Nephron (organoid): Measurements from ENCODE around the gene OVCH2.
"Not testable (repeated sequence)": the region's sequence is repeated elsewhere in the genome, so short reads cannot be mapped to it uniquely, and the experiment has no call there.

Experiments
- H3K27ac Mint-ChIP-seq, 3 experiments: 2 replicates each; pipeline ENCODE4 v1.8.0; 2020; ENCODE audit warnings: mixed read lengths in 3 of 3, mild to moderate bottlenecking in 2 of 3, moderate library complexity in 1 of 3
- H3K27me3 Mint-ChIP-seq: 2 replicates; pipeline ENCODE4 v1.8.0; 2021; ENCODE audit warnings: low read depth, mild to moderate bottlenecking, moderate library complexity, mixed read lengths
- H3K36me3 Mint-ChIP-seq: 2 replicates; pipeline ENCODE4 v1.8.0; 2020; ENCODE audit warnings: low read depth, mixed read lengths
- H3K4me1 Mint-ChIP-seq: 2 replicates; pipeline ENCODE4 v1.8.0; 2020; ENCODE audit warnings: mixed read lengths
- H3K4me3 Mint-ChIP-seq, 3 experiments: 2 replicates each; pipeline ENCODE4 v1.8.0; 2020; ENCODE audit warnings: mild to moderate bottlenecking in 3 of 3, mixed read lengths in 3 of 3, moderate library complexity in 2 of 3
- H3K9me3 Mint-ChIP-seq: 2 replicates; pipeline ENCODE4 v1.8.0; 2020; ENCODE audit warnings: mixed read lengths
- CTCF ChIP-seq, 3 experiments: fragments of 200-600 bp; sonication (generic); IDR thresholded peaks; one replicate each; pipeline ENCODE4 v1.5.0; 2021; ENCODE audit warnings: antibody characterized with exemption in 3 of 3; ENCODE audit not compliant: unreplicated experiment in 3 of 3

The OVCH2 gene

GRCh38 chr11:7706377-7706776, at the start of gene OVCH2:
OVCH2 (minus strand) TSS chr11:7706477; CDS start chr11:7706394, 83 bp downstream.
- no peaks in the 10 kb centered on the region for H3K27me3 Mint-ChIP-seq
- H3K4me1 Mint-ChIP-seq = no peaks in the 10 kb centered on the region
- no peak for TF ChIP-seq CTCF (IDR thresholded peaks at IDR 0.05; ENCODE audit: unreplicated experiment in 3 of 3)
- no peaks in the 10 kb centered on the region for H3K36me3 Mint-ChIP-seq
- H3K9me3 Mint-ChIP-seq = no peaks in the 10 kb centered on the region
- H3K4me3 Mint-ChIP-seq = no peak within 1 kb of the TSS
- peak within 1 kb of the TSS in 1 of 3 experiments; percentile 35 for H3K27ac Mint-ChIP-seq

GRCh38 chr11:7749456-7749855, 43.2 kb upstream of the OVCH2 start:
- Mint-ChIP-seq H3K36me3 (no peaks in the 10 kb centered on the region), H3K4me3 (no peak overlapping the region), H3K27ac (no peak overlapping the region), H3K9me3 (no peaks in the 10 kb centered on the region), H3K27me3 (no peaks in the 10 kb centered on the region), H3K4me1 (no peaks in the 10 kb centered on the region)
- no peak for TF ChIP-seq CTCF (IDR thresholded peaks at IDR 0.05; ENCODE audit: unreplicated experiment in 3 of 3)

DNA sequence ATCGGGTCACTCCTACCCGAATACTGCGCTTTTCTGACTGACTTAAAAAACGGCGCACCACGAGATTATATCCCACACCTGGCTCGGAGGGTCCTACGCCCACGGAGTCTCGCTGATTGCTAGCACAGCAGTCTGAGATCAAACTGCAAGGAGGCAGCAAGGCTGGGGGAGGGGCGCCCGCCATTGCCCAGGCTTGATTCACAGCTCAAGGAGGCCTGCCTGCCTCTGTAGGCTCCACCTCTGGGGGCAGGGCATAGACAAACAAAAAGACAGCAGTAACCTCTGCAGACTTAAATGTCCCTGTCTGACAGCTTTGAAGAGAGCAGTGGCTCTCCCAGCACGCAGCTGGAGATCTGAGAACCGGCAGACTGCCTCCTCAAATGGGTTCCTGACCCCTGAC, 28.5 kb upstream of the OVCH2 start:
- not testable (repeated sequence) for H3K4me1 Mint-ChIP-seq, H3K27me3 Mint-ChIP-seq, H3K9me3 Mint-ChIP-seq, H3K4me3 Mint-ChIP-seq, H3K27ac Mint-ChIP-seq, H3K36me3 Mint-ChIP-seq

DNA sequence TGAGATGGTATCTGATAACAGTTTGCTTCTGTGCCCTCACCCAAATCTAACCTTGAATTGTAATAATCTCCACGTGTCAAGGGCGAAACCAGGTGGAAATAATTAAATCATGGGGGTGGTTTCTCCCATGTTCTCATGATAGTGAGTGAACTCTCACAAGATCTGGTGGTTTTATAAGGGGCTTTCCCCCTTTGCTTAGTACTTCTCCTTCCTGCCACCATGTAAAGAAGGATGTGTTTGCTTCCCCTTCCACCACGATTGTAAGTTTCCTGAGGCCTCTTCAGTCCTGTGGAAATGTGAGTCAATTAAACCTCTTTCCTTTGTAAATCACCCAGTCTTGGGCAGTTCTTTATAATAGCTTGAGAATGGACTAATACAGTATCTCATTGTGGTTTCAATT, 8.5 kb upstream of the OVCH2 start:
- Mint-ChIP-seq H3K9me3 (no peaks in the 10 kb centered on the region), H3K27ac (no peak overlapping the region), H3K4me3 (no peak overlapping the region), H3K4me1 (no peaks in the 10 kb centered on the region), H3K36me3 (no peaks in the 10 kb centered on the region), H3K27me3 (no peaks in the 10 kb centered on the region)
- TF ChIP-seq CTCF (IDR thresholded peaks at IDR 0.05; ENCODE audit: unreplicated experiment in 3 of 3) = no peak

DNA sequence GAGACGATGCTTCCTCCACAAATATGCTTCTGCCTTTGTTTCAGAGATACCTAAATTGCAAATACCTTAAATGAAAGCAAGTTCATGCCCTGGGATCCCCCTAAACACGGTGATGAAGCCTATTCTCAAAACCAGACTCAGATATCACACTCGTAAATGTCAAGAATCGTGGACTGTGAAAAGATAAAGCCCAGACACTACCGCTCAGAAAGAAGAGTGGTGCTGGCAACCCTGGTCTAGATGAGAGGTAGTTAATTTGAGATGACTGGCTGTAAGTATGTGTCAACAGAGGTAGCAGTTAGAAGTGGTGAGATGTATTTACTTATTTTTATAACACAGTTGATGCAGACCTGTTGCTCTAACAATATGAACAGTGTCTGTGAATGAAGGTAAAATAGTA, 2.5 kb downstream of the OVCH2 start:
- TF ChIP-seq CTCF (IDR thresholded peaks at IDR 0.05; ENCODE audit: unreplicated experiment in 3 of 3) = no peak
- Mint-ChIP-seq H3K4me3 (no peak overlapping the region), H3K36me3 (no peaks in the 10 kb centered on the region), H3K4me1 (no peaks in the 10 kb centered on the region), H3K9me3 (no peaks in the 10 kb centered on the region), H3K27ac (no peak overlapping the region), H3K27me3 (no peaks in the 10 kb centered on the region)

GRCh38 chr11:7696424-7696823, 9.9 kb downstream of the OVCH2 start:
- H3K9me3 Mint-ChIP-seq = no peaks in the 10 kb centered on the region
- TF ChIP-seq CTCF (IDR thresholded peaks at IDR 0.05; ENCODE audit: unreplicated experiment in 3 of 3) = no peak
- H3K36me3 Mint-ChIP-seq = no peaks in the 10 kb centered on the region
- no peak overlapping the region for H3K27ac Mint-ChIP-seq
- H3K4me3 Mint-ChIP-seq = no peak overlapping the region
- peaks cover 10% of the 10 kb centered on the region for H3K4me1 Mint-ChIP-seq
- H3K27me3 Mint-ChIP-seq = no peaks in the 10 kb centered on the region
